HCT116 (cell line): ENCODE results near the gene NFKBIZ. TPM values are rescaled to one million over a fixed set of nuclear protein-coding genes. Genes with fewer than 3 reads are reported as not detected.

Source experiments
- ATAC-seq: fragments of 200-7000 bp; cut with Tn5 transposase; 2 replicates; pipeline ENCODE4 v1.9.1; 2020; ENCODE audit warnings: mild to moderate bottlenecking, moderate library complexity
- BruUV-seq: library from RNA; stranded (reverse); fragments of 400-500 nt; replicated peaks from 2 replicates; lab custom pipeline; 2021; lab: Mats Ljungman, UMichigan
- CTCF ChIA-PET: fragments of 300-600 bp; sonication (Branson Sonifier 250); formaldehyde crosslinking; loops from one replicate; lab custom pipeline; 2021; ENCODE audit warnings: antibody characterized with exemption; lab: Charles Lee
- POLR2A ChIA-PET: fragments of 300-600, 350-600 bp; sonication (Branson Sonifier 250); formaldehyde crosslinking; loops from one replicate; lab custom pipeline; 2021; ENCODE audit warnings: antibody characterized with exemption; lab: Charles Lee
- RAD21 ChIA-PET, 2 experiments: fragments of 300-600 bp; sonication (Branson Sonifier 250); formaldehyde crosslinking; loops; one replicate each; lab custom pipeline; 2023; ENCODE audit warnings: low total read pairs in 2 of 2; ENCODE audit not compliant: uncharacterized antibody in 2 of 2, unreplicated experiment in 2 of 2, low non-redundant PET in 1 of 2; lab: Charles Lee
- DNase-seq: peaks from one replicate; pipeline ENCODE4 v3.0.0-alpha.2; 2010; ENCODE audit warnings: low read depth, low spot score
- H2AFZ ChIP-seq: fragments of 200-600 bp; shearing (Covaris generic), sonication (generic); 2 replicates; pipeline ENCODE4 v1.6.1; 2017; ENCODE audit warnings: low read depth, mixed run types, mixed read lengths, antibody characterized with exemption, low read length; ENCODE audit not compliant: poor library complexity, severe bottlenecking
- H3K27ac ChIP-seq: 2 replicates; pipeline ENCODE4 v1.5.1; 2012; ENCODE audit warnings: low read depth, low read length
- H3K27me3 ChIP-seq: fragments of 200-600 bp; sonication (generic); 2 replicates; pipeline ENCODE4 v1.6.1; 2016; ENCODE audit warnings: mixed run types, low read length, mixed read lengths; ENCODE audit not compliant: insufficient read depth
- H3K36me3 ChIP-seq, 2 experiments: fragments of 200-500 bp in 1 of 2; fragments of 200-600 bp in 1 of 2; sonication (Bioruptor generic) in 1 of 2; sonication (generic) in 1 of 2; 2 replicates each; pipeline versions ENCODE4 v1.5.1 to v1.6.1; 2014 to 2016; ENCODE audit warnings: low read length in 2 of 2, inconsistent platforms in 1 of 2, mixed read lengths in 1 of 2, mixed run types in 1 of 2; ENCODE audit not compliant: insufficient read depth in 2 of 2, control insufficient read depth in 1 of 2
- H3K4me1 ChIP-seq, 2 experiments: fragments of 200-600 bp in 1 of 2; sonication (generic) in 1 of 2; 2 replicates each; pipeline versions ENCODE4 v1.5.1 to v1.6.1; 2012 to 2017; ENCODE audit warnings: low read length in 2 of 2, inconsistent platforms in 1 of 2, mild to moderate bottlenecking in 1 of 2, mixed read lengths in 1 of 2, mixed run types in 1 of 2, moderate library complexity in 1 of 2; ENCODE audit not compliant: insufficient read depth in 2 of 2, control insufficient read depth in 1 of 2
- H3K4me2 ChIP-seq: fragments of 200-600 bp; sonication (generic); 2 replicates; pipeline ENCODE4 v1.6.1; 2017; ENCODE audit warnings: mixed run types, low read length, mixed read lengths
- H3K4me3 ChIP-seq, 2 experiments: fragments of 200-600 bp in 1 of 2; sonication (generic) in 1 of 2; replicated peaks in 1 of 2; 2 replicates each; pipeline ENCODE4 v1.5.1; 2011 to 2016; ENCODE audit warnings: low read length in 2 of 2, control low read depth in 1 of 2, low read depth in 1 of 2, mild to moderate bottlenecking in 1 of 2, mixed read lengths in 1 of 2, mixed run types in 1 of 2
- H3K79me2 ChIP-seq: fragments of 200-600 bp; sonication (generic); 2 replicates; pipeline ENCODE4 v1.6.1; 2017; ENCODE audit warnings: mild to moderate bottlenecking, mixed run types, low read length, moderate library complexity, mixed read lengths; ENCODE audit not compliant: insufficient read depth
- H3K9ac ChIP-seq: fragments of 200-600 bp; sonication (generic); 2 replicates; pipeline ENCODE4 v1.6.1; 2016; ENCODE audit warnings: low read length, mixed read lengths
- H3K9me2 ChIP-seq: fragments of 200-600 bp; sonication (generic), shearing (Covaris generic); 2 replicates; pipeline ENCODE4 v1.6.1; 2017; ENCODE audit warnings: mixed run types, mild to moderate bottlenecking, moderate library complexity; ENCODE audit not compliant: insufficient read depth
- H3K9me3 ChIP-seq, 2 experiments: fragments of 200-500 bp in 1 of 2; fragments of 200-600 bp in 1 of 2; sonication (Bioruptor generic) in 1 of 2; sonication (generic) in 1 of 2; 2 replicates each; pipeline ENCODE4 v1.6.1; 2014 to 2017; ENCODE audit warnings: low read length in 2 of 2, mixed read lengths in 2 of 2, inconsistent platforms in 1 of 2, low read depth in 1 of 2, mild to moderate bottlenecking in 1 of 2, mixed run types in 1 of 2, moderate library complexity in 1 of 2; ENCODE audit not compliant: control insufficient read depth in 1 of 2, insufficient read depth in 1 of 2
- H4K20me1 ChIP-seq: fragments of 200-600 bp; sonication (generic), shearing (Covaris generic); 2 replicates; pipeline ENCODE4 v1.6.1; 2017; ENCODE audit warnings: mixed run types, mild to moderate bottlenecking, moderate library complexity; ENCODE audit not compliant: insufficient read depth
- ATF3 ChIP-seq: IDR thresholded peaks from 2 replicates; pipeline ENCODE4 v1.6.1; 2012
- CBX3 ChIP-seq: IDR thresholded peaks from 2 replicates; pipeline ENCODE4 v1.6.1; 2012; ENCODE audit warnings: low read depth
- CEBPB ChIP-seq: IDR thresholded peaks from 2 replicates; pipeline ENCODE4 v1.6.1; 2012; ENCODE audit warnings: low read depth
- EGR1 ChIP-seq: IDR thresholded peaks from 2 replicates; pipeline ENCODE4 v1.6.1; 2012; ENCODE audit warnings: low read depth
- ELF1 ChIP-seq: IDR thresholded peaks from 2 replicates; pipeline ENCODE4 v1.6.1; 2012; ENCODE audit warnings: low read depth, borderline replicate concordance
- EZH2 ChIP-seq: fragments of 200-600 bp; sonication (generic); IDR thresholded peaks from 2 replicates; pipeline ENCODE4 v1.6.1; 2017; ENCODE audit warnings: antibody characterized with exemption, mixed run types
- JUND ChIP-seq: IDR thresholded peaks from 2 replicates; pipeline ENCODE4 v1.6.1; 2012
- POLR2A ChIP-seq: IDR thresholded peaks from 2 replicates; pipeline ENCODE4 v1.7.0; 2011; ENCODE audit warnings: borderline replicate concordance; ENCODE audit not compliant: insufficient read depth, insufficient read length; ENCODE audit errors: extremely low read depth
- POLR2AphosphoS5 ChIP-seq: IDR thresholded peaks from 2 replicates; pipeline ENCODE4 v1.6.1; 2011; ENCODE audit warnings: mild to moderate bottlenecking, low read depth, low read length, moderate library complexity
- RAD21 ChIP-seq: IDR thresholded peaks from 2 replicates; pipeline ENCODE4 v1.6.1; 2012; ENCODE audit warnings: low read depth, mild to moderate bottlenecking
- SIN3A ChIP-seq: IDR thresholded peaks from 2 replicates; pipeline ENCODE4 v1.6.1; 2012; ENCODE audit warnings: low read depth
- SP1 ChIP-seq: IDR thresholded peaks from 2 replicates; pipeline ENCODE4 v1.6.1; 2012; ENCODE audit warnings: low read depth
- SRF ChIP-seq: IDR thresholded peaks from 2 replicates; pipeline ENCODE4 v1.6.1; 2012; ENCODE audit warnings: low read depth
- TCF7L2 ChIP-seq: IDR thresholded peaks from 2 replicates; pipeline ENCODE4 v1.7.0; 2011; ENCODE audit warnings: borderline replicate concordance, inconsistent platforms; ENCODE audit not compliant: insufficient read depth, insufficient read length; ENCODE audit errors: extremely low read depth
- YY1 ChIP-seq: IDR thresholded peaks from 2 replicates; pipeline ENCODE4 v1.6.1; 2011; ENCODE audit warnings: low read length, low read depth, moderate library complexity, mild to moderate bottlenecking; ENCODE audit not compliant: insufficient replicate concordance; ENCODE audit errors: extremely low read depth
- ZFX ChIP-seq: fragments of 450-650 bp; IDR thresholded peaks from 2 replicates; pipeline ENCODE4 v1.6.1; 2017
- ZNF274 ChIP-seq: fragments of 200-500 bp; sonication (Bioruptor generic); IDR thresholded peaks from 2 replicates; pipeline ENCODE4 v1.6.1; 2014; ENCODE audit warnings: mild to moderate bottlenecking, low read depth, low read length, inconsistent platforms
- intact Hi-C: fragments of 100-400 bp; cut with micrococcal nuclease; formaldehyde crosslinking; loops from 2 replicates; pipeline ENCODE4 v1.10.0; 2022
- total RNA-seq: library from RNA; stranded (reverse); gene quantifications from one replicate; pipeline ENCODE4 v1.2.1, GENCODE V29; 2021; ENCODE audit not compliant: unreplicated experiment
- TF ChIP-seq, protein P1 (sequence below): IDR thresholded peaks from 2 replicates; pipeline ENCODE4 v1.6.1; 2012; ENCODE audit warnings: low read depth
- TF ChIP-seq, protein P2 (sequence below), 3 experiments: fragments of 200-600 bp in 1 of 3; sonication (generic) in 1 of 3; IDR thresholded peaks in 2 of 3; conservative IDR thresholded peaks in 1 of 3; 2 replicates each; pipeline ENCODE4 v1.5.1; 2012 to 2017; ENCODE audit warnings: low read depth in 2 of 3, low read length in 2 of 3, antibody characterized with exemption in 1 of 3, borderline replicate concordance in 1 of 3, control low read depth in 1 of 3, mild to moderate bottlenecking in 1 of 3, mixed read lengths in 1 of 3, mixed run types in 1 of 3, moderate library complexity in 1 of 3; ENCODE audit not compliant: insufficient read depth in 1 of 3

Gene NFKBIZ
- total RNA-seq, 1 experiment from 2014 or later = 12.2 TPM

DNA sequence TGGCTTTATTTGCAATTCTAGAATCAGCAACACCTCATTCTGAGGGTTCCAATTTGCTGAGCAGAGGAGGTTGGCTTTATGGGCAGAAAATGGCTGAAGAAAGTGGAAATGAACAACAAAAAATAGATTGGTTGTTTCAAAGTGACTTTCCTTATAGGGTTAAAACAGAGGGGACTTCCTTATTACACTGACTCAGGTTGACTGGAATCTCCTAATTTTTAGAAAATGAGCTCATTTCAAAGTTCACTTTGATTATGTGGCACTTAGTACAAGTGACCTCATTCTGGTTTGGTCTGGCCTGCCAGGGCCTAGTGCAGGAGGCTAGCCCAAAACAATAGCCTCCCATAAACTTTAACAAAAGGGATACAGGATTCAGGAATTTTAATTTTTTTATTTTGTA, 41.4 kb downstream of the NFKBIZ start (continued):
- TF ChIP-seq, protein P1, sequence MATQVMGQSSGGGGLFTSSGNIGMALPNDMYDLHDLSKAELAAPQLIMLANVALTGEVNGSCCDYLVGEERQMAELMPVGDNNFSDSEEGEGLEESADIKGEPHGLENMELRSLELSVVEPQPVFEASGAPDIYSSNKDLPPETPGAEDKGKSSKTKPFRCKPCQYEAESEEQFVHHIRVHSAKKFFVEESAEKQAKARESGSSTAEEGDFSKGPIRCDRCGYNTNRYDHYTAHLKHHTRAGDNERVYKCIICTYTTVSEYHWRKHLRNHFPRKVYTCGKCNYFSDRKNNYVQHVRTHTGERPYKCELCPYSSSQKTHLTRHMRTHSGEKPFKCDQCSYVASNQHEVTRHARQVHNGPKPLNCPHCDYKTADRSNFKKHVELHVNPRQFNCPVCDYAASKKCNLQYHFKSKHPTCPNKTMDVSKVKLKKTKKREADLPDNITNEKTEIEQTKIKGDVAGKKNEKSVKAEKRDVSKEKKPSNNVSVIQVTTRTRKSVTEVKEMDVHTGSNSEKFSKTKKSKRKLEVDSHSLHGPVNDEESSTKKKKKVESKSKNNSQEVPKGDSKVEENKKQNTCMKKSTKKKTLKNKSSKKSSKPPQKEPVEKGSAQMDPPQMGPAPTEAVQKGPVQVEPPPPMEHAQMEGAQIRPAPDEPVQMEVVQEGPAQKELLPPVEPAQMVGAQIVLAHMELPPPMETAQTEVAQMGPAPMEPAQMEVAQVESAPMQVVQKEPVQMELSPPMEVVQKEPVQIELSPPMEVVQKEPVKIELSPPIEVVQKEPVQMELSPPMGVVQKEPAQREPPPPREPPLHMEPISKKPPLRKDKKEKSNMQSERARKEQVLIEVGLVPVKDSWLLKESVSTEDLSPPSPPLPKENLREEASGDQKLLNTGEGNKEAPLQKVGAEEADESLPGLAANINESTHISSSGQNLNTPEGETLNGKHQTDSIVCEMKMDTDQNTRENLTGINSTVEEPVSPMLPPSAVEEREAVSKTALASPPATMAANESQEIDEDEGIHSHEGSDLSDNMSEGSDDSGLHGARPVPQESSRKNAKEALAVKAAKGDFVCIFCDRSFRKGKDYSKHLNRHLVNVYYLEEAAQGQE = no peak
- TF ChIP-seq POLR2AphosphoS5 (no peak), ATF3 (no peak), CEBPB (no peak), SIN3A (no peak), ELF1 (no peak), RAD21 (no peak), CBX3 (no peak), JUND (no peak), SRF (no peak)
- TF ChIP-seq, protein P2, sequence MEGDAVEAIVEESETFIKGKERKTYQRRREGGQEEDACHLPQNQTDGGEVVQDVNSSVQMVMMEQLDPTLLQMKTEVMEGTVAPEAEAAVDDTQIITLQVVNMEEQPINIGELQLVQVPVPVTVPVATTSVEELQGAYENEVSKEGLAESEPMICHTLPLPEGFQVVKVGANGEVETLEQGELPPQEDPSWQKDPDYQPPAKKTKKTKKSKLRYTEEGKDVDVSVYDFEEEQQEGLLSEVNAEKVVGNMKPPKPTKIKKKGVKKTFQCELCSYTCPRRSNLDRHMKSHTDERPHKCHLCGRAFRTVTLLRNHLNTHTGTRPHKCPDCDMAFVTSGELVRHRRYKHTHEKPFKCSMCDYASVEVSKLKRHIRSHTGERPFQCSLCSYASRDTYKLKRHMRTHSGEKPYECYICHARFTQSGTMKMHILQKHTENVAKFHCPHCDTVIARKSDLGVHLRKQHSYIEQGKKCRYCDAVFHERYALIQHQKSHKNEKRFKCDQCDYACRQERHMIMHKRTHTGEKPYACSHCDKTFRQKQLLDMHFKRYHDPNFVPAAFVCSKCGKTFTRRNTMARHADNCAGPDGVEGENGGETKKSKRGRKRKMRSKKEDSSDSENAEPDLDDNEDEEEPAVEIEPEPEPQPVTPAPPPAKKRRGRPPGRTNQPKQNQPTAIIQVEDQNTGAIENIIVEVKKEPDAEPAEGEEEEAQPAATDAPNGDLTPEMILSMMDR (IDR thresholded peaks at IDR 0.05 in 2 of 3, conservative IDR thresholded peaks at IDR 0.05 in 1 of 3; ENCODE audit: borderline replicate concordance in 1 of 3, insufficient read depth in 1 of 3, low read depth in 2 of 3, low read length in 2 of 3) = no peak
- TF ChIP-seq, all 23 proteins: peak for 0

DNA sequence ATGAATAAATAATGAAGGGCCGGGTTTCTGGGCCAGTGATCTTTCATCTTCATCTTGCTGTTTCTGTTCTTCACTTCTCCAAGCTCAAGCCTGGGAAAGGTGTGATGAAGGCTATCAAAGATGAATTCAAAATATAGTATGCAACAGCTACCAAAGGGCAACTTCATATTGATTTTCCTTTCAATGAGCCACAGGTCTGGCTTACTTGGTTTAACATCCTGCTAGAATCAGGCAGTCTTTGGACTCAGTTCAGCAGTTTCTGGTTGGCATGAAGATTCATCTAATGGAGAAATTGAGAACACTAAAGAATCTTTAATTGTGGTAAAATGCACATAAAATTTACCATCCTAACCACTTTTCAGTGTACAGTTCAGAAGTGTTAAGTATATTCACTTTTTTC, 43.3 kb downstream of the NFKBIZ start:
- ChIA-PET POLR2A (no interaction called here), RAD21 (no interaction called here), CTCF (no interaction called here)
- no peaks in the 10 kb centered on the region for H3K9me3 ChIP-seq
- H3K4me1 ChIP-seq = no peaks in the 10 kb centered on the region
- no TSS peak for BruUV-seq
- no peak overlapping the region for H2AFZ ChIP-seq
- H4K20me1 ChIP-seq = no peaks in the 10 kb centered on the region
- no peak overlapping the region for H3K4me3 ChIP-seq
- TF ChIP-seq CEBPB (no peak), ZFX (no peak), ZNF274 (no peak), SIN3A (no peak), SP1 (no peak), YY1 (no peak), ATF3 (no peak), JUND (no peak), EGR1 (no peak), RAD21 (no peak), TCF7L2 (no peak), POLR2A (no peak), ELF1 (no peak), EZH2 (no peak)
- DNase-seq = no peak
- no peak overlapping the region for H3K4me2 ChIP-seq
- intact Hi-C loops = no loop called here
- no peak for ATAC-seq
- no peak overlapping the region for H3K9ac ChIP-seq
- H3K27ac ChIP-seq = no peak overlapping the region
- no peaks in the 10 kb centered on the region for H3K79me2 ChIP-seq
- H3K9me2 ChIP-seq = no peaks in the 10 kb centered on the region
- H3K36me3 ChIP-seq = no peaks in the 10 kb centered on the region
- H3K27me3 ChIP-seq = no peaks in the 10 kb centered on the region
